HFF-Myc (cell line): Measurements from ENCODE around the gene TRRAP.

ENCODE experiments used
- DNase-seq: peaks from one replicate; pipeline ENCODE4 v3.0.0-alpha.2; 2011; ENCODE audit warnings: low read depth; ENCODE audit errors: extremely low read depth
- H3K4me3 ChIP-seq: replicated peaks from 2 replicates; pipeline ENCODE4 v1.5.1; 2011; ENCODE audit warnings: low read depth, mild to moderate bottlenecking, control low read depth, low read length
- TF ChIP-seq, protein P1 (sequence below): IDR thresholded peaks from 2 replicates; pipeline ENCODE4 v1.5.1; 2012; ENCODE audit warnings: mild to moderate bottlenecking, low read depth, low read length, control low read depth; ENCODE audit errors: missing control alignments

The TRRAP gene

DNA sequence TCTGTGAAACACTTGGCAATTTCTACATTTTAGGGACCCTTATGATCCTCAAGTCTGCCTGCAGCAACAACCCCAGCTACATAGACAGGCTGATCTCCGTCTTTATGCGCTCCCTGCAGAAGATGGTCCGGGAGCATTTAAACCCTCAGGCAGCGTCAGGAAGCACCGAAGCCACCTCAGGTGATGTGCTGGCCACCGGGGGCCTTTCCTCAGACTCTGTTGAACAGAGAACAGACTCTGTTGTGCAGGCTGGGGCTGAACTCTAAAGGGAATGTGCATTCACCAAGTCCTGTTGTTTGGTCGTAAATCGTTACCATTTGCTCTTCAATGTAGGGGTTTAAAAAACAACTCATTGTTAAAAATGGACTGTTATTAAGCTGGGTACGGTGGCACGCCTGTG lies 86.3 kb downstream of the TRRAP start:
- TF ChIP-seq, protein P1, sequence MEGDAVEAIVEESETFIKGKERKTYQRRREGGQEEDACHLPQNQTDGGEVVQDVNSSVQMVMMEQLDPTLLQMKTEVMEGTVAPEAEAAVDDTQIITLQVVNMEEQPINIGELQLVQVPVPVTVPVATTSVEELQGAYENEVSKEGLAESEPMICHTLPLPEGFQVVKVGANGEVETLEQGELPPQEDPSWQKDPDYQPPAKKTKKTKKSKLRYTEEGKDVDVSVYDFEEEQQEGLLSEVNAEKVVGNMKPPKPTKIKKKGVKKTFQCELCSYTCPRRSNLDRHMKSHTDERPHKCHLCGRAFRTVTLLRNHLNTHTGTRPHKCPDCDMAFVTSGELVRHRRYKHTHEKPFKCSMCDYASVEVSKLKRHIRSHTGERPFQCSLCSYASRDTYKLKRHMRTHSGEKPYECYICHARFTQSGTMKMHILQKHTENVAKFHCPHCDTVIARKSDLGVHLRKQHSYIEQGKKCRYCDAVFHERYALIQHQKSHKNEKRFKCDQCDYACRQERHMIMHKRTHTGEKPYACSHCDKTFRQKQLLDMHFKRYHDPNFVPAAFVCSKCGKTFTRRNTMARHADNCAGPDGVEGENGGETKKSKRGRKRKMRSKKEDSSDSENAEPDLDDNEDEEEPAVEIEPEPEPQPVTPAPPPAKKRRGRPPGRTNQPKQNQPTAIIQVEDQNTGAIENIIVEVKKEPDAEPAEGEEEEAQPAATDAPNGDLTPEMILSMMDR: no peak
- H3K4me3 ChIP-seq: no peak overlapping the region
- no peak for DNase-seq

DNA sequence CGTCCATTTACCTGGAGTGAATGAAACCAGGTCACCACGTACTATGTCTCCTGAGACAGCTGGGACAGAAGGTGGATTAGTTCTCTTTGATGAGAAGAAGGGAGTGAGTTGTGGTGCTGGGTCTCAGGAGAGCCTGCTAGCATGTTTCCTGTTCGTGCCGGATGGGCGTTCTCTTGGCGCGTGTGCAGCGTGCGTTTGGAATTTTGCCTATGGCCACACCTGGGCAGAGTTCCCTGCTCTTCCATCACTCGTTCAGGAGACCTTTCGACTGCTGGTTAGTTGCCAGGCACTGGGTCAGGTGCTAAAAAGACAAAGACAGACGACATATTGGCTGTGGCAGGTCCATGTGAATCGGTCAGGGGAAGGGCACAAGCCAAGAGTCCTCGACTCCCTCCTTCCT lies 90.3 kb downstream of the TRRAP start:
- H3K4me3 ChIP-seq: no peak overlapping the region
- TF ChIP-seq, protein P1: no peak
- DNase-seq: no peak

DNA sequence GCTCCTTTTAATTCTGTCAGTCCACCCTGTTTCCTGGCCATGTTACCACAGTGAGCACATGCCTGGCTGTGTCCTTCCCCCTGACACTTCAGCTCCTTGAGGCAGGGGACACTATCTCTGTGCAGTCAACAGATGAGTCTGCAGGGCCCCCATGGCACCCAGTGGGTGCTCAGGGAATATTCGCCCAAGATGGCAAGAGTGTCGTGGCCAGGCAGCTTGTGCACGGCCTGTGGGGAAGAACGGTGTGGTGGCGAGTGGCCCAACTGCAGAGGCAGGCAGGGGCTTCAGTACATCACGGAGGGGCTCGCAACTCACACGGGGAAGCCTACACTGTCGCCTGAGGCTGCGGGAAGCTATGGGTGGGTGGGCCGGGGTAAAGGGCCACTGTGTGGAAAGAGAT lies 91.1 kb downstream of the TRRAP start:
- H3K4me3 ChIP-seq: no peak overlapping the region
- DNase-seq: no peak

DNA sequence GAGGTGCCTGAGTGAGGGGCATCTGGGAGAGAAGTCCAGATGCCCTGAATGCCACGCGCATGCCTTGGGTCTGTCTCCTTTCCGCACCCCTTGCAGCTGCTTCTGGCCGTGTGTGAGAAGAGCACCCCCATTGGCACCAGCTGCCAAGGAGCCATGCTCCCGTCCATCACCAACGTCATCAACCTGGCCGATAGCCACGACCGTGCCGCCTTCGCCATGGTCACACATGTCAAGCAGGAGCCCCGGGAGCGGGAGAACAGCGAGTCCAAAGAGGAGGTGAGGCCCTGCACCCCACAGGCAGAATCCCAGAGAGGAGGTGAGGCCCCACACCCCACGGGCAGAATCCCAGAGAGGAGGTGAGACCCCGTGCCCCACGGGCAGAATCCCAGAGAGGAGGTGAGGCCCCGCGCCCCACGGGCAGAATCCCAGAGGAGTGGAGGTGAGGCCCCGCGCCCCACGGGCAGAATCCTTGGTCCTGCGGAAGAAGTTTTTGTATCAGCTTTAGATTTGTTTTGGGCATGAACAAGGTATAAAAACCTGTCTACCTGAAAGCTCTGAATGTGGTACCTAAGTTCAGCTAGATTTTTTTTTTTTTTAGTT lies 91.8 kb downstream of the TRRAP start:
- TF ChIP-seq, protein P1: no peak
- no peak for DNase-seq
- no peak overlapping the region for H3K4me3 ChIP-seq

More for the DNA sequence above, 91.1 kb downstream of the TRRAP start:
- TF ChIP-seq, protein P1: no peak

DNA sequence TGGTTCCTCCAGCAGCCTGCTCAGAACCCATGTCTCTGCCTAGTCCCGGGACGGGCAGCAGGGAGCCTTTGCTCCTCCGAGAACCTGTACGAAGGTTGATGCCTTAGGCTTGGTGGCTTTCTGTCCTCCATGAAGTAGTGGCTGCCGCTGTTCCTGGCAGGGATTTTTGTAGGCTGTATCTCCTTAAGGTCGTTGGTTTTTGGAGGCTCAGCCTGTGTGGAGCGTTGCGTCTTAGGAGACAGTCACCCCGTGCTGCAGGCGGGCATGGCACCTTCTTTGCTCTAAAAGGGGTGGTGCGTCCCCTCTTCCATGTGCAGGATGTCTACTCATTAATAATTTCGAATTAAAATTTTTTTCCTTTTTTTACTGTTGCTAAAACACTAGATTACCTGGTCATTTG lies 92.5 kb downstream of the TRRAP start:
- H3K4me3 ChIP-seq: no peak overlapping the region
- no peak for DNase-seq
- TF ChIP-seq, protein P1: no peak

DNA sequence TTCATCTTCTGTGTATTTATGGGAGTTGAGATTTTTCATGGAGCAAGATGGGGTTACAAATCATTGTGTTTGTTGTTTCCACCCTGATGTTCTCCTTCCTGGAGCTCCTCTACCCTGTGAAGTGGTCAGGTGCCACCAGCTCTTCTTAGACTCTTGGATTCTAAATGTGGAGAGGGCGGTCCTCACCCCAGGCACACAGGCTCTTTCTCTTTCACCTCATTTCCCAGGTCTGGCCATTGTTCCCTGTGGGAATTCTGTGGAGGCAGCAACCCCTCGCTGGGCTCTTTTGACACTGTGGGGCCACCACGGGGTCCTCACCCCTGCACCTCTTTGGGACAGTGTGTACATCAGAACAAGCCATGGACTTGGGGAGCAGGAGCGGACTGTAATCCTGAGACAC lies 95.9 kb downstream of the TRRAP start:
- TF ChIP-seq, protein P1: no peak
- DNase-seq: no peak
- H3K4me3 ChIP-seq: no peak overlapping the region
